Chondrocyte (in vitro differentiated cells): Measurements from ENCODE around the gene UBE2O. TPM values are rescaled to one million over a fixed set of nuclear protein-coding genes. Genes with fewer than 3 reads are reported as not detected.

Source experiments
- DNase-seq: peaks from one replicate; pipeline ENCODE4 v3.0.0; 2021; ENCODE audit warnings: mixed read lengths, low spot score
- H3K27ac Mint-ChIP-seq: one replicate; pipeline ENCODE4 v1.8.0; 2021; ENCODE audit warnings: mild to moderate bottlenecking, moderate library complexity, mixed read lengths; ENCODE audit not compliant: unreplicated experiment
- H3K27me3 Mint-ChIP-seq: 2 replicates; pipeline ENCODE4 v1.8.0; 2021; ENCODE audit warnings: low read depth, mixed read lengths
- H3K36me3 Mint-ChIP-seq: 2 replicates; pipeline ENCODE4 v1.8.0; 2021; ENCODE audit warnings: low read depth, mixed read lengths
- H3K4me1 Mint-ChIP-seq: 2 replicates; pipeline ENCODE4 v1.8.0; 2021; ENCODE audit warnings: low read depth, mild to moderate bottlenecking, mixed read lengths
- H3K4me3 Mint-ChIP-seq: one replicate; pipeline ENCODE4 v1.8.0; 2021; ENCODE audit warnings: mild to moderate bottlenecking, moderate library complexity, mixed read lengths; ENCODE audit not compliant: unreplicated experiment
- H3K9me3 Mint-ChIP-seq: 2 replicates; pipeline ENCODE4 v1.8.0; 2021; ENCODE audit warnings: low read depth, mixed read lengths
- CTCF ChIP-seq: fragments of 200-600 bp; sonication (generic); IDR thresholded peaks from 2 replicates; pipeline ENCODE4 v1.5.0; 2021; ENCODE audit warnings: antibody characterized with exemption, mild to moderate bottlenecking, moderate library complexity
- total RNA-seq: library from RNA; stranded (reverse); gene quantifications from 3 replicates; pipeline ENCODE4 v1.2.1, GENCODE V29; 2021

UBE2O gene
- total RNA-seq, 1 donor from 2014 or later, result 22.1 TPM

DNA sequence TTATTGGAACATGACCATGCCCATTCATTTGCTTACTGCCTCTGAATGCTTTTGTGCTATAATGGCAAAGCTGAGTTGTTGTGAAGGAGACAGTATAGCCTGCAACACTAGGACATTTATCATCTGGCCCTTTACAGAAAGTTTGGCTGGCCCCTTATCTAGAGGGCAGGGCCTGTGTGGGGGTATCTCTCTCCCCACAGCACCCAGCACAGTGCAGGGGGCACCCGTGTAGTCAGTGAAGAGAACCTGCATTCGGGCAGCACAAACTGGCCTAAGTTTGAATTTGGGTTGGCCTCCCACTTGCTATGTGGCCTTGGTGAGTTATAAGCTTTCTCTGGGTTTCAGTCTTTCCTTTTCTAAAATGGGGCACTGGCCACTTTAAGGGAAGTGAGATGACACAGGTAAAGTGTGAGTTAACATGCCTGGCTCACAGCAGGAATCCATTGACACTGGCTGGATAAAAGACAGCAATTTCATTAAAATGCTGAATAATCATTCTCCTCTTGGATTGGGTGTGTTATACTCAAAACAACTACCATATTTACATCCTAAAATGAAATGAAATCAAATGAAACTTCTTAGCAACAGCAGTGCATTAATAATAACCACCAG lies 12.1 kb downstream of the UBE2O start:
- Mint-ChIP-seq H3K9me3 (no peaks in the 10 kb centered on the region), H3K36me3 (no peaks in the 10 kb centered on the region), H3K4me3 (no peak overlapping the region), H3K27me3 (no peaks in the 10 kb centered on the region), H3K27ac (no peak overlapping the region), H3K4me1 (peaks cover 33% of the 10 kb centered on the region)
- no peak for DNase-seq
- TF ChIP-seq CTCF, result no peak

GRCh38 chr17:76439314-76439928 lies 13.5 kb downstream of the UBE2O start:
- DNase-seq, result no peak
- no peaks in the 10 kb centered on the region for H3K27me3 Mint-ChIP-seq
- H3K27ac Mint-ChIP-seq, result no peak overlapping the region
- no peak overlapping the region for H3K4me3 Mint-ChIP-seq
- TF ChIP-seq CTCF, result no peak
- H3K9me3 Mint-ChIP-seq, result no peaks in the 10 kb centered on the region
- no peaks in the 10 kb centered on the region for H3K36me3 Mint-ChIP-seq
- peaks cover 18% of the 10 kb centered on the region for H3K4me1 Mint-ChIP-seq

GRCh38 chr17:76438906-76439305 lies 14.0 kb downstream of the UBE2O start:
- Mint-ChIP-seq H3K27ac (no peak overlapping the region), H3K4me1 (peaks cover 13% of the 10 kb centered on the region), H3K4me3 (no peak overlapping the region), H3K36me3 (no peaks in the 10 kb centered on the region), H3K27me3 (no peaks in the 10 kb centered on the region), H3K9me3 (no peaks in the 10 kb centered on the region)
- TF ChIP-seq CTCF, result no peak
- DNase-seq, result no peak

GRCh38 chr17:76437467-76438402 lies 15.2 kb downstream of the UBE2O start:
- Mint-ChIP-seq H3K36me3 (no peaks in the 10 kb centered on the region), H3K9me3 (no peaks in the 10 kb centered on the region), H3K27ac (no peak overlapping the region), H3K27me3 (no peaks in the 10 kb centered on the region), H3K4me1 (peaks cover 7% of the 10 kb centered on the region), H3K4me3 (no peak overlapping the region)
- DNase-seq, result no peak
- no peak for TF ChIP-seq CTCF

GRCh38 chr17:76435751-76436150 lies 17.2 kb downstream of the UBE2O start:
- no peaks in the 10 kb centered on the region for H3K9me3 Mint-ChIP-seq
- H3K36me3 Mint-ChIP-seq, result no peaks in the 10 kb centered on the region
- H3K4me3 Mint-ChIP-seq, result no peak overlapping the region
- H3K4me1 Mint-ChIP-seq, result peaks cover 9% of the 10 kb centered on the region
- DNase-seq, result no peak
- no peaks in the 10 kb centered on the region for H3K27me3 Mint-ChIP-seq
- H3K27ac Mint-ChIP-seq, result no peak overlapping the region
- no peak for TF ChIP-seq CTCF
